ENCODE data around the gene ZNF436.
"Not testable (repeated sequence)": the region's sequence is repeated elsewhere in the genome, so short reads cannot be mapped to it uniquely, and the experiment has no call there.

The ZNF436 gene

GRCh38 chr1:23362218-23362713 is 7.4 kb downstream of the ZNF436 start:
- DNase-seq = no peak

- no peak for DNase-seq
Observed at GRCh38 chr1:23358310-23358875, 11.2 kb downstream of the ZNF436 start.

GRCh38 chr1:23357138-23357908 is 12.3 kb downstream of the ZNF436 start:
- DNase-seq = no peak

- no peak for DNase-seq
Observed at GRCh38 chr1:23356471-23357137, 13.0 kb downstream of the ZNF436 start.

- DNase-seq = no peak
Observed at GRCh38 chr1:23354245-23354644, 15.4 kb downstream of the ZNF436 start.

GRCh38 chr1:23352096-23352695 is 17.4 kb downstream of the ZNF436 start:
- DNase-seq = no peak

- DNase-seq = no peak
Observed at GRCh38 chr1:23345920-23346319, 23.7 kb downstream of the ZNF436 start.

- peak; percentile 86 for DNase-seq
Observed at GRCh38 chr1:23344987-23345472, 24.6 kb downstream of the ZNF436 start.

GRCh38 chr1:23344111-23344986 is 25.3 kb downstream of the ZNF436 start, which contains the start of gene HNRNPR:
HNRNPR (minus strand) TSS chr1:23344284; CDS start chr1:23341008, 3,276 bp downstream.
- peak; percentile 99 for DNase-seq

GRCh38 chr1:23343221-23344110 is 26.2 kb downstream of the ZNF436 start:
- no peak for DNase-seq

- no peak for DNase-seq
Observed at GRCh38 chr1:23341931-23342692, 27.5 kb downstream of the ZNF436 start.

- no peak for DNase-seq
Observed at GRCh38 chr1:23339632-23340031, 30.0 kb downstream of the ZNF436 start.

GRCh38 chr1:23337869-23338268 is 31.8 kb downstream of the ZNF436 start:
- DNase-seq = no peak

GRCh38 chr1:23331713-23332112 is 37.9 kb downstream of the ZNF436 start:
- no peak for DNase-seq

GRCh38 chr1:23330846-23331245 is 38.8 kb downstream of the ZNF436 start:
- DNase-seq = no peak

- DNase-seq = no peak
Observed at GRCh38 chr1:23325393-23325792, 44.2 kb downstream of the ZNF436 start.

GRCh38 chr1:23322770-23323169 is 46.9 kb downstream of the ZNF436 start:
- DNase-seq = no peak

- DNase-seq = not testable (repeated sequence)
Observed at GRCh38 chr1:23310280-23310679, 59.4 kb downstream of the ZNF436 start.
